ENCODE data around the gene CERS4. TPM values are rescaled to one million over a fixed set of nuclear protein-coding genes. Genes with fewer than 3 reads are reported as not detected.

The CERS4 gene
- total RNA-seq, 1 donor from 2014 or later = 30.0 TPM

DNA sequence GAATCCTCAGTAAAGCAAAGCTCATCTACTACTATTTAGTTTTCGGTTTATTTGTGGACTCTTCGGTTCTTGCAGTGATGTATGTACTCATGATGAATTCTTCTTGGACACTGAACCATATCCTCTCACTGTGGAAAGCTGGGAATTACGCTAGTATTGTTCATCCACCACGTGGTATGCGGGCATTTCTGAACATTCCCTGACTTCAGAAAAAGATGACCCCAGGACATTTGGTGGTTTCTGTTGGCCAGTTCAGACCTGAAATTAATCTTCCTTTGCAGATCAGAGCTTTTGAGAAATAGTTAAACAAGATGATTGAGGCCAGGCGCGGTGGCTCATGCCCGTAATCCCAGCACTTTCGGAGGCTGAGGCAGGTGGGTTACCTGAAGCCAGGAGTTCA, 34.5 kb upstream of the CERS4 start:
- DNase-seq (ENCODE audit: low read depth, low spot score) = no peak
- Mint-ChIP-seq H3K4me3 (no peak overlapping the region), H3K36me3 (ENCODE audit: low read depth) (no peaks in the 10 kb centered on the region), H3K27me3 (ENCODE audit: low read depth) (no peaks in the 10 kb centered on the region), H3K4me1 (no peaks in the 10 kb centered on the region), H3K27ac (ENCODE audit: unreplicated experiment) (no peak overlapping the region), H3K9me3 (no peaks in the 10 kb centered on the region)
- TF ChIP-seq, protein P1, sequence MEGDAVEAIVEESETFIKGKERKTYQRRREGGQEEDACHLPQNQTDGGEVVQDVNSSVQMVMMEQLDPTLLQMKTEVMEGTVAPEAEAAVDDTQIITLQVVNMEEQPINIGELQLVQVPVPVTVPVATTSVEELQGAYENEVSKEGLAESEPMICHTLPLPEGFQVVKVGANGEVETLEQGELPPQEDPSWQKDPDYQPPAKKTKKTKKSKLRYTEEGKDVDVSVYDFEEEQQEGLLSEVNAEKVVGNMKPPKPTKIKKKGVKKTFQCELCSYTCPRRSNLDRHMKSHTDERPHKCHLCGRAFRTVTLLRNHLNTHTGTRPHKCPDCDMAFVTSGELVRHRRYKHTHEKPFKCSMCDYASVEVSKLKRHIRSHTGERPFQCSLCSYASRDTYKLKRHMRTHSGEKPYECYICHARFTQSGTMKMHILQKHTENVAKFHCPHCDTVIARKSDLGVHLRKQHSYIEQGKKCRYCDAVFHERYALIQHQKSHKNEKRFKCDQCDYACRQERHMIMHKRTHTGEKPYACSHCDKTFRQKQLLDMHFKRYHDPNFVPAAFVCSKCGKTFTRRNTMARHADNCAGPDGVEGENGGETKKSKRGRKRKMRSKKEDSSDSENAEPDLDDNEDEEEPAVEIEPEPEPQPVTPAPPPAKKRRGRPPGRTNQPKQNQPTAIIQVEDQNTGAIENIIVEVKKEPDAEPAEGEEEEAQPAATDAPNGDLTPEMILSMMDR (conservative IDR thresholded peaks at IDR 0.05) = no peak

DNA sequence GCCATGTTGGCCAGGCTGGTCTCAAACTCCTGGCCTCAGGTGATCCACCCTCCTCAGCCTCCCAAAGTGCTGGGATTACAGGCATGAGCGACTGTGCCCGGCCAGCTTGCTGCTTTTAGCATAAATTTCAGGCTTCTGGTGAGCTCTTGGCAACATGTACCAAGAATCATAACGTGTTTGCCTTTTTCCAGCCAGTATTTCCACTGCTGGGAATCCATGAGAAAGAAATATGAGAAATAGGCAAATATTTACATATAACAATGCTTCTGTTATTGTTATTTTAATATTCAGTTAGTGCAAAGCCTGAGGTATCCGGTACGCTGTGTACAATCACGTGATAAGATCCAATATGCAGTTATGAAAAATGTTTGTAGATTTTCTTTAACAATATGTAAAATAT, 29.2 kb upstream of the CERS4 start:
- no peaks in the 10 kb centered on the region for H3K9me3 Mint-ChIP-seq
- H3K27me3 Mint-ChIP-seq (ENCODE audit: low read depth) = no peaks in the 10 kb centered on the region
- H3K4me3 Mint-ChIP-seq = no peak overlapping the region
- no peaks in the 10 kb centered on the region for H3K36me3 Mint-ChIP-seq (ENCODE audit: low read depth)
- no peak overlapping the region for H3K27ac Mint-ChIP-seq (ENCODE audit: unreplicated experiment)
- no peak for DNase-seq (ENCODE audit: low read depth, low spot score)
- TF ChIP-seq, protein P1 (conservative IDR thresholded peaks at IDR 0.05) = no peak
- peaks cover 4% of the 10 kb centered on the region for H3K4me1 Mint-ChIP-seq

DNA sequence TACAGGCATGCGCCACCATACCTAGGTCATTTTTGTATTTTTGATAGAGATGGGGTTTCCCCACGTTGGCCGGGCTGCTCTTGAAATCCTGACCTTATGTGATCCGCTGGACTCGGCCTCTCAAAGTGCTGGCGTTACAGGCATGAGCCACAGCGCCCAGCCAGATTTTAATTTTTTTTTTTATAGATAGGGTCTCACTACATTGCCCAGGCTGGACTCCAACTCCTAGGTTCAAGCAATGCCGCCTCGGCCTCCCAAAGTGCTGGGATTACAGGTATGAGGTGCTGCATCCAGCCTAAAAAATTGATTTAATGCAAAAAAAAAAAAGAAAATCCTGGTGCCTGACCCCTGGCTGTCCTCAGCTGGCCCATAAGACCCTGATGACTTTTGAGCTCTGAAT, 24.9 kb upstream of the CERS4 start:
- no peaks in the 10 kb centered on the region for H3K9me3 Mint-ChIP-seq
- H3K4me3 Mint-ChIP-seq = no peak overlapping the region
- TF ChIP-seq, protein P1 (conservative IDR thresholded peaks at IDR 0.05) = no peak
- H3K27me3 Mint-ChIP-seq (ENCODE audit: low read depth) = no peaks in the 10 kb centered on the region
- H3K36me3 Mint-ChIP-seq (ENCODE audit: low read depth) = no peaks in the 10 kb centered on the region
- DNase-seq (ENCODE audit: low read depth, low spot score) = no peak
- peaks cover 16% of the 10 kb centered on the region for H3K4me1 Mint-ChIP-seq
- H3K27ac Mint-ChIP-seq (ENCODE audit: unreplicated experiment) = no peak overlapping the region

DNA sequence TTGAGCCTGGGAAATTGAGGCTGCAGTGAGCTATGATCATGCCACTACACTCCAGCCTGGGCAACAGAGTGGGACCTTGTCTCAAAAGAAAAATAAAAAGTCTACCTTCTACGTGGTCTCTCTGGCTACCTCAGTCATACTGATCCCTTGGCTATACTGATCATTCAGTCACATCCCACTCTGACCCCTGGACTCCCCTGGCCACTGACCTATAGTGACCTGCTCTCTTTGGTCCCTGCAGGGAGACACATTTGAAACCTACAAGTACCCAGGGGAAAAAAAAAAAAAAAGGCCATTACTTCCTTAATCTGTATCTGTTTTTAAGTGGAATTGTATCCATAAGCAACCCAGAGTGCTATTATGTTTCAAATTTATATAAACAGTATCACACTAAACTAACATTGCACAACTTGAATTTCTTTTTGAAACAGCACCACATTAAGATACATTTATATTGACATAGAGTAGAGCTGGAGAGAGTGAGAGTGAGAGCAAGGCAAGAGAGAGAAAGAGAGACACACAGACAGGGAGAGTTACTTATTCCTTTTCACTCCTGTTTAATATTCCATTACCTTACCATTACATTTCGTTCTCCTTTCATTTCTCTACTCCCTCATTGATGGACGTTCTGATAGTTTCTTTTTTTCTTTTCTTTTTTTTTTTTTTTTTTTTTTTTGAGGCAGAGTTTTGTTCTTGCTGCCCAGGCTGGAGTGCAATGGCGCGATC, 23.7 kb upstream of the CERS4 start:
- Mint-ChIP-seq H3K36me3 (ENCODE audit: low read depth) (no peaks in the 10 kb centered on the region), H3K4me1 (peaks cover 16% of the 10 kb centered on the region), H3K27me3 (ENCODE audit: low read depth) (no peaks in the 10 kb centered on the region), H3K4me3 (no peak overlapping the region), H3K9me3 (no peaks in the 10 kb centered on the region), H3K27ac (ENCODE audit: unreplicated experiment) (no peak overlapping the region)
- DNase-seq (ENCODE audit: low read depth, low spot score) = no peak
- TF ChIP-seq, protein P1 (conservative IDR thresholded peaks at IDR 0.05) = no peak

DNA sequence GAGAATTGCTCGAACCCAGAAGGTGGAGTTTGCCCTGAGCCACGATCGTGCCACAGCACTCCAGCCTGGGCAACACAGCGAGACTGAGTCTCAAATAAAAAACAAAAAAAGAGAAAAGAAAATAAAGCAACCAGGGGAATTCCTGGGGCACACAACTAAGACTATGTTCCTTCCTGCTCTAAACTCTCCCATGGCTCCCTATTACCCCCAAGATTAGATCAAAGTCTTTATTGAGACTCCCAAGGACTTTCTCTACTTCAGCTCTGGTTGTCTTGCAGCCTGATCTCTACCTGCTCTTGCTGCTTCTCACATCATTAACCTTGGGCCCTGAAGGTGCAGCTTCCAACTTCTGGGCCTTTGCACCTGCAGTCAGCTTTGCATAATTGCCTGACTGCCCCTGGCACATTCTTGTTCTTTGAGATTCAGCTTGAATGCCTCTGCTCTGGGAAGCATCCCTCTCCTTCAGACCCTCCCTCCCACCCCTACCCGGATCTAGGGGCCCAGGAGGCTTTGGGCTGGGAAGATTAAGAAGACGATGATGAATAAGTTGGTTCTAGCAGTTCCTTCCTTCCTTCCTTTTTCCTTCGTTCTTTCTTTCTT, 16.8 kb upstream of the CERS4 start:
- no peak for DNase-seq (ENCODE audit: low read depth, low spot score)
- Mint-ChIP-seq H3K4me3 (no peak overlapping the region), H3K36me3 (ENCODE audit: low read depth) (no peaks in the 10 kb centered on the region), H3K4me1 (peaks cover 22% of the 10 kb centered on the region), H3K27me3 (ENCODE audit: low read depth) (no peaks in the 10 kb centered on the region), H3K9me3 (no peaks in the 10 kb centered on the region), H3K27ac (ENCODE audit: unreplicated experiment) (no peak overlapping the region)
- TF ChIP-seq, protein P1 (conservative IDR thresholded peaks at IDR 0.05) = no peak
